HepG2 (cell line): ENCODE measurements around the gene GLS2. TPM values are rescaled to one million over a fixed set of nuclear protein-coding genes. Genes with fewer than 3 reads are reported as not detected.

ENCODE experiments used
- AHR ChIP-seq: IDR thresholded peaks from 2 replicates; pipeline ENCODE4 v1.6.1; 2018; ENCODE audit warnings: missing genetic modification reagents, missing compliant biosample characterization
- CBFB ChIP-seq: sonication (generic); formaldehyde crosslinking; IDR thresholded peaks from 2 replicates; pipeline ENCODE4 v1.4.0; 2020; ENCODE audit warnings: missing genetic modification reagents
- ETV5 ChIP-seq: IDR thresholded peaks from 2 replicates; pipeline ENCODE4 v1.6.1; 2018; ENCODE audit warnings: missing biosample characterization, missing genetic modification reagents, inconsistent platforms, borderline replicate concordance
- HNF4A ChIP-seq: sonication (generic); formaldehyde crosslinking; IDR thresholded peaks from 2 replicates; pipeline ENCODE4 v1.4.0; 2020; ENCODE audit warnings: missing genetic modification reagents
- JUN ChIP-seq: sonication (generic); formaldehyde crosslinking; IDR thresholded peaks from 2 replicates; pipeline ENCODE4 v1.4.0; 2020; ENCODE audit warnings: mild to moderate bottlenecking, missing genetic modification reagents
- KDM5A ChIP-seq: fragments of 200-600 bp; sonication (generic); IDR thresholded peaks from 2 replicates; pipeline ENCODE4 v1.7.0; 2018; ENCODE audit warnings: antibody characterized with exemption, mild to moderate bottlenecking, low read length, borderline replicate concordance
- KMT2B ChIP-seq: IDR thresholded peaks from 2 replicates; pipeline ENCODE4 v1.6.1; 2016; ENCODE audit warnings: missing genetic modification reagents, missing compliant biosample characterization
- NFATC3 ChIP-seq: sonication (generic); formaldehyde crosslinking; IDR thresholded peaks from 2 replicates; pipeline ENCODE4 v1.5.1; 2020; ENCODE audit warnings: mild to moderate bottlenecking, missing genetic modification reagents
- NFRKB ChIP-seq: fragments of 450-650 bp; IDR thresholded peaks from 2 replicates; pipeline ENCODE4 v1.6.1; 2017
- SETDB1 ChIP-seq: sonication (generic); formaldehyde crosslinking; IDR thresholded peaks from 2 replicates; pipeline ENCODE4 v1.5.1; 2020; ENCODE audit warnings: missing genetic modification reagents, mild to moderate bottlenecking, borderline replicate concordance
- SKI ChIP-seq: fragments of 450-650 bp; IDR thresholded peaks from one replicate; pipeline ENCODE4 v1.6.1; 2018; ENCODE audit warnings: mild to moderate bottlenecking; ENCODE audit not compliant: partially characterized antibody
- U2AF2 ChIP-seq: fragments of 200-400 bp; formaldehyde crosslinking; IDR thresholded peaks from 2 replicates; pipeline ENCODE4 v1.6.1; 2017; ENCODE audit warnings: low read depth, mild to moderate bottlenecking, low read length
- ZFP82 ChIP-seq: sonication (generic); formaldehyde crosslinking; IDR thresholded peaks from 2 replicates; pipeline ENCODE4 v1.5.1; 2020; ENCODE audit warnings: mild to moderate bottlenecking, missing genetic modification reagents, borderline replicate concordance
- ZKSCAN8 ChIP-seq: IDR thresholded peaks from 2 replicates; pipeline ENCODE4 v1.6.1; 2016; ENCODE audit warnings: borderline replicate concordance, missing genetic modification reagents, missing compliant biosample characterization
- ZMYM2 ChIP-seq: sonication (generic); formaldehyde crosslinking; IDR thresholded peaks from 2 replicates; pipeline ENCODE4 v1.8.0; 2022; ENCODE audit warnings: mild to moderate bottlenecking, missing genetic modification reagents
- ZNF234 ChIP-seq: sonication (generic); formaldehyde crosslinking; conservative IDR thresholded peaks from 2 replicates; pipeline ENCODE4 v1.5.1; 2020; ENCODE audit warnings: mild to moderate bottlenecking, missing genetic modification reagents
- ZNF317 ChIP-seq: sonication (generic); formaldehyde crosslinking; IDR thresholded peaks from 2 replicates; pipeline ENCODE4 v1.5.0; 2020; ENCODE audit warnings: mild to moderate bottlenecking, missing genetic modification reagents
- ZNF777 ChIP-seq: sonication (generic); formaldehyde crosslinking; IDR thresholded peaks from 2 replicates; pipeline ENCODE4 v1.4.0; 2020; ENCODE audit warnings: missing genetic modification reagents
- ZNF839 ChIP-seq: sonication (generic); formaldehyde crosslinking; IDR thresholded peaks from 2 replicates; pipeline ENCODE4 v1.4.0; 2020; ENCODE audit warnings: missing genetic modification reagents, mild to moderate bottlenecking, borderline replicate concordance
- polyA plus RNA-seq, 8 experiments: library from polyadenylated mRNA; depleted of rRNA in 3 of 8; stranded (reverse) in 7 of 8; unstranded in 1 of 8; fragments of >200 nt; fragmentation: Illumina TruSeq in 4 of 8; extraction: Trizol in 4 of 8; gene quantifications; 2 replicates each; pipeline versions ENCODE4 v1.2.1 to v1.2.3, GENCODE V29; 2011 to 2016; ENCODE audit warnings: low read depth in 4 of 8, missing spikeins in 1 of 8, mixed read lengths in 1 of 8; ENCODE audit not compliant: insufficient read depth in 1 of 8
- total RNA-seq, 5 experiments: library from RNA; depleted of rRNA; stranded (reverse); fragments of >200 nt; fragmentation: Illumina TruSeq; extraction: Trizol; gene quantifications; 2 replicates each; pipeline ENCODE4 v1.2.3, GENCODE V29; 2016; ENCODE audit warnings: low read depth in 1 of 5
- TF ChIP-seq, protein P1 (sequence below): sonication (generic); formaldehyde crosslinking; IDR thresholded peaks from 2 replicates; pipeline ENCODE4 v1.8.1; 2023; ENCODE audit warnings: mild to moderate bottlenecking, moderate library complexity, missing genetic modification reagents
- TF ChIP-seq, protein P2 (sequence below): sonication (generic); formaldehyde crosslinking; IDR thresholded peaks from 2 replicates; pipeline ENCODE4 v1.5.0; 2020; ENCODE audit warnings: missing genetic modification reagents, mild to moderate bottlenecking, borderline replicate concordance
- TF ChIP-seq, protein P3 (sequence below): sonication (generic); formaldehyde crosslinking; IDR thresholded peaks from 2 replicates; pipeline ENCODE4 v1.9.0; 2021; ENCODE audit warnings: missing genetic modification reagents, mild to moderate bottlenecking, borderline replicate concordance
- TF ChIP-seq, protein P4 (sequence below): sonication (generic); formaldehyde crosslinking; IDR thresholded peaks from 2 replicates; pipeline ENCODE4 v1.8.1; 2023; ENCODE audit warnings: missing genetic modification reagents, mild to moderate bottlenecking, borderline replicate concordance
- TF ChIP-seq, protein P5 (sequence below): sonication (generic); formaldehyde crosslinking; IDR thresholded peaks from 2 replicates; pipeline ENCODE4 v1.4.0; 2020; ENCODE audit warnings: missing genetic modification reagents, mild to moderate bottlenecking, borderline replicate concordance

The GLS2 gene
- total and polyA plus RNA-seq, 2 of the 13 experiments (the other 11 are each of a cell fraction or from before 2014, with no cell fraction given) = 8.6 to 12.2 TPM

DNA sequence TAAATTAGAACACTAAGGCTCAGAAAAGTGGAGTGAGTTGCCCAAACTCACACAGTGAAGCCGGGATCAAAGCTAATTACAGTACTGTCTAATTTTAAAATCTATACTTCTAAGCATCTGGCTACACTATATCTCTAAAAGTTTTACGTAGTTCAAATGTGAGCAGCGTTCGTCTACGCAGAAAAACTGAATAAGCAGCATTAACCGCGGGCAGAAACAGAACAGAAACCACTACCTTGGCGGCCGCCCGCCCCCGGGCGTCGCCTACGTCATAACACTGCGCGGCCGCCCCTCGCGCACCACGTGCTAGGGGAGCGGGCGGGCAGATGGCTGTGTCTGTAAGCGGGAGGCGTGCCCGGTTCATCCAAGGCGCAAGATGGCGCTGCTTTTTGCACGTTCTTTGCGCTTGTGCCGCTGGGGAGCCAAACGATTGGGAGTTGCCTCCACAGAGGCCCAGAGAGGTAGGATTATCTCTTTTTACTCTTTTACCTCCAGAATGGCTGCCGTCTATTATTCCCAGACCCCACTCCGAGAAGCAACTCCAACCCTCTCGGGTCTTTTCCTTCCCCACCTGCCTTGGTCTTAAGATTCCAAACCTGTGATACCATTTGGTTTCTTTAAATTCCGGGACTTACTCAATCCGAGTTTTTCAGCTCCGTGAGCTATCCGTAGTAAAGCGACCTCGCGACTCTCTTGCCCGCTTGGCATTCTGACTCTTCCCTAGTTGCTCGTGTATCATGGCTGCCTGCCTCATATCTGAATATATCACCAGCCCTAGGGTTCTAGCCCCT, 19.6 kb downstream of the GLS2 start, which contains the start of gene SPRYD4 (continued):
- TF ChIP-seq, protein P1, sequence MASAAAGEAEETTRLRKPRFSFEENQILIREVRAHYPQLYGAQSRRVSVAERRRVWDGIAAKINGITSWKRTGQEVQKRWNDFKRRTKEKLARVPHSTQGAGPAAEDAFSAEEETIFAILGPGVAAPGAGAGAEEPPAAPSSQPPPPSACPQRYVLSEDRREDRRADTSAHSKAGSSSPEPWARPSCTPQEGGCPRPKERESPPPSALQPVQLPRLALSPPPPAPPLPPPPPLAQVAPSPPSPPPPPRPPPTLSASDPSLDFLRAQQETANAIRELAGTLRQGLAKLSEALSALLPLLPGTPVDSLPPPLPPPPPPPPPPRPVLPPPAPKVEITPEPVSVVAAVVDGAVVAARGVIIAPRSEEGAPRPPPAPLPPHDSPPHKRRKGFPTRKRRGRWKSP (CRISPR knock-in tag) = peak; percentile 100
- TF ChIP-seq ZKSCAN8 (peak; percentile 89), SKI (peak; percentile 74), ETV5 (CRISPR knock-in tag) (peak; percentile 42; the same call in 1 of the 2 replicates), ZNF234 (CRISPR knock-in tag) (no peak), KMT2B (peak; percentile 92), CBFB (CRISPR knock-in tag) (0 out of 2 replicates have a peak, but pooled peaks have one; percentile 47), NFATC3 (CRISPR knock-in tag) (0 out of 2 replicates have a peak, but pooled peaks have one; percentile 73), U2AF2 (no peak), AHR (0 out of 2 replicates have a peak, but pooled peaks have one; percentile 59), ZNF777 (CRISPR knock-in tag) (peak; percentile 46; the same call in 1 of the 2 replicates), ZMYM2 (no peak), HNF4A (CRISPR knock-in tag) (0 out of 2 replicates have a peak, but pooled peaks have one; percentile 15), KDM5A (peak; percentile 88), NFRKB (peak; percentile 78), ZNF839 (CRISPR knock-in tag) (no peak), ZFP82 (CRISPR knock-in tag) (peak; percentile 61; the same call in 1 of the 2 replicates), SETDB1 (CRISPR knock-in tag) (no peak), ZNF317 (no peak; the same call in 1 of the 2 replicates), JUN (CRISPR knock-in tag) (0 out of 2 replicates have a peak, but pooled peaks have one; percentile 46)
- TF ChIP-seq, protein P2, sequence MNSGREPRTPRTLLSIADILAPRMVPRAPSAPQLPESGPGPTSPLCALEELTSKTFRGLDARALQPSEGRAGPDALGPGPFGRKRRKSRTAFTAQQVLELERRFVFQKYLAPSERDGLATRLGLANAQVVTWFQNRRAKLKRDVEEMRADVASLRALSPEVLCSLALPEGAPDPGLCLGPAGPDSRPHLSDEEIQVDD = no peak; the same call in 1 of the 2 replicates
- TF ChIP-seq, protein P3, sequence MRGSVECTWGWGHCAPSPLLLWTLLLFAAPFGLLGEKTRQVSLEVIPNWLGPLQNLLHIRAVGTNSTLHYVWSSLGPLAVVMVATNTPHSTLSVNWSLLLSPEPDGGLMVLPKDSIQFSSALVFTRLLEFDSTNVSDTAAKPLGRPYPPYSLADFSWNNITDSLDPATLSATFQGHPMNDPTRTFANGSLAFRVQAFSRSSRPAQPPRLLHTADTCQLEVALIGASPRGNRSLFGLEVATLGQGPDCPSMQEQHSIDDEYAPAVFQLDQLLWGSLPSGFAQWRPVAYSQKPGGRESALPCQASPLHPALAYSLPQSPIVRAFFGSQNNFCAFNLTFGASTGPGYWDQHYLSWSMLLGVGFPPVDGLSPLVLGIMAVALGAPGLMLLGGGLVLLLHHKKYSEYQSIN (CRISPR knock-in tag) = no peak
- TF ChIP-seq, protein P4, sequence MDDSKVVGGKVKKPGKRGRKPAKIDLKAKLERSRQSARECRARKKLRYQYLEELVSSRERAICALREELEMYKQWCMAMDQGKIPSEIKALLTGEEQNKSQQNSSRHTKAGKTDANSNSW = peak; percentile 53; the same call in 1 of the 2 replicates
- TF ChIP-seq, protein P5, sequence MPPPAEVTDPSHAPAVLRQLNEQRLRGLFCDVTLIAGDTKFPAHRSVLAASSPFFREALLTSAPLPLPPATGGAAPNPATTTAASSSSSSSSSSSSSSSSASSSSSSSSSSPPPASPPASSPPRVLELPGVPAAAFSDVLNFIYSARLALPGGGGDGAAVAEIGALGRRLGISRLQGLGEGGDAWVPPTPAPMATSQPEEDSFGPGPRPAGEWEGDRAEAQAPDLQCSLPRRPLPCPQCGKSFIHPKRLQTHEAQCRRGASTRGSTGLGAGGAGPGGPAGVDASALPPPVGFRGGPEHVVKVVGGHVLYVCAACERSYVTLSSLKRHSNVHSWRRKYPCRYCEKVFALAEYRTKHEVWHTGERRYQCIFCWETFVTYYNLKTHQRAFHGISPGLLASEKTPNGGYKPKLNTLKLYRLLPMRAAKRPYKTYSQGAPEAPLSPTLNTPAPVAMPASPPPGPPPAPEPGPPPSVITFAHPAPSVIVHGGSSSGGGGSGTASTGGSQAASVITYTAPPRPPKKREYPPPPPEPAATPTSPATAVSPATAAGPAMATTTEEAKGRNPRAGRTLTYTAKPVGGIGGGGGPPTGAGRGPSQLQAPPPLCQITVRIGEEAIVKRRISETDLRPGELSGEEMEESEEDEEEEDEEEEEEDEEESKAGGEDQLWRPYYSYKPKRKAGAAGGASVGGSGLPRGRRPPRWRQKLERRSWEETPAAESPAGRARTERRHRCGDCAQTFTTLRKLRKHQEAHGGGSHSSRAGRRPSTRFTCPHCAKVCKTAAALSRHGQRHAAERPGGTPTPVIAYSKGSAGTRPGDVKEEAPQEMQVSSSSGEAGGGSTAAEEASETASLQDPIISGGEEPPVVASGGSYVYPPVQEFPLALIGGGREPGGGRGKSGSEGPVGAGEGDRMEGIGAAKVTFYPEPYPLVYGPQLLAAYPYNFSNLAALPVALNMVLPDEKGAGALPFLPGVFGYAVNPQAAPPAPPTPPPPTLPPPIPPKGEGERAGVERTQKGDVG (CRISPR knock-in tag) = peak; percentile 40; the same call in 1 of the 2 replicates
